Caco-2 (cell line): Measurements from ENCODE around the gene IQSEC1. TPM values are rescaled to one million over a fixed set of nuclear protein-coding genes. Genes with fewer than 3 reads are reported as not detected.

Experiments
- BruUV-seq: library from RNA; stranded (reverse); fragments of 400-500 nt; replicated peaks from 2 replicates; lab custom pipeline; 2021; lab: Mats Ljungman, UMichigan
- CTCF ChIA-PET: fragments of 300-600 bp; sonication (Branson Sonifier 250); formaldehyde crosslinking; loops from one replicate; lab custom pipeline; 2022; ENCODE audit warnings: antibody characterized with exemption; lab: Charles Lee
- POLR2A ChIA-PET: fragments of 300-600 bp; sonication (Branson Sonifier 250); formaldehyde crosslinking; loops from one replicate; lab custom pipeline; 2022; ENCODE audit warnings: antibody characterized with exemption; lab: Charles Lee
- DNase-seq, 2 experiments: peaks; one replicate each; pipeline versions ENCODE4 v3.0.0 to v3.0.0-alpha.2; 2020 to 2022
- H3K27me3 ChIP-seq: replicated peaks from 2 replicates; pipeline ENCODE4 v1.6.0; 2011; ENCODE audit warnings: low read length; ENCODE audit not compliant: control insufficient read depth, insufficient read depth
- H3K36me3 ChIP-seq: 2 replicates; pipeline ENCODE4 v1.5.1; 2011; ENCODE audit warnings: low read length; ENCODE audit not compliant: control insufficient read depth, insufficient read depth
- H3K4me1 ChIP-seq: fragments of 250-450 bp; sonication (Bioruptor Pico); 2 replicates; pipeline ENCODE4 v1.5.1; 2020; ENCODE audit warnings: mild to moderate bottlenecking
- H3K4me3 ChIP-seq: 2 replicates; pipeline ENCODE4 v1.5.1; 2011; ENCODE audit warnings: low read depth, mild to moderate bottlenecking, control low read depth, low read length
- H3K9me3 ChIP-seq: fragments of 250-450 bp; sonication (Bioruptor Pico); 2 replicates; pipeline ENCODE4 v1.5.1; 2020; ENCODE audit warnings: mild to moderate bottlenecking, moderate library complexity
- H3K27ac Mint-ChIP-seq: one replicate; pipeline ENCODE4 v1.8.0; 2022; ENCODE audit warnings: mixed read lengths; ENCODE audit not compliant: unreplicated experiment
- H3K27me3 Mint-ChIP-seq: one replicate; pipeline ENCODE4 v1.8.0; 2022; ENCODE audit warnings: mixed read lengths; ENCODE audit not compliant: insufficient read depth, unreplicated experiment
- H3K36me3 Mint-ChIP-seq: one replicate; pipeline ENCODE4 v1.8.0; 2022; ENCODE audit warnings: mild to moderate bottlenecking, mixed read lengths; ENCODE audit not compliant: insufficient read depth, unreplicated experiment
- H3K4me1 Mint-ChIP-seq: one replicate; pipeline ENCODE4 v1.8.0; 2022; ENCODE audit warnings: low read depth, mixed read lengths; ENCODE audit not compliant: unreplicated experiment
- H3K4me3 Mint-ChIP-seq: one replicate; pipeline ENCODE4 v1.8.0; 2022; ENCODE audit warnings: mild to moderate bottlenecking, moderate library complexity, mixed read lengths; ENCODE audit not compliant: unreplicated experiment
- H3K9me3 Mint-ChIP-seq: one replicate; pipeline ENCODE4 v1.8.0; 2022; ENCODE audit warnings: mixed read lengths; ENCODE audit not compliant: unreplicated experiment
- intact Hi-C: fragments of 100-400 bp; cut with micrococcal nuclease; formaldehyde crosslinking; loops from one replicate; pipeline ENCODE4 v1.10.0; 2022; ENCODE audit not compliant: unreplicated experiment
- total RNA-seq: library from RNA; stranded (reverse); gene quantifications from 2 replicates; pipeline ENCODE4 v1.2.3, GENCODE V29; 2022
- TF ChIP-seq, protein P1 (sequence below), 2 experiments: fragments of 200-600 bp in 1 of 2; IDR thresholded peaks; 1 replicate in 1 of 2; 2 replicates in 1 of 2; pipeline versions ENCODE4 v1.5.1 to v1.8.0; 2011 to 2022; ENCODE audit warnings: antibody characterized with exemption in 1 of 2, control low read depth in 1 of 2, inconsistent platforms in 1 of 2, low read depth in 1 of 2, low read length in 1 of 2, mild to moderate bottlenecking in 1 of 2, moderate library complexity in 1 of 2; ENCODE audit not compliant: insufficient read depth in 1 of 2, severe bottlenecking in 1 of 2, unreplicated experiment in 1 of 2

Gene IQSEC1
- total RNA-seq, 1 experiment from 2014 or later = 40.0 TPM

DNA sequence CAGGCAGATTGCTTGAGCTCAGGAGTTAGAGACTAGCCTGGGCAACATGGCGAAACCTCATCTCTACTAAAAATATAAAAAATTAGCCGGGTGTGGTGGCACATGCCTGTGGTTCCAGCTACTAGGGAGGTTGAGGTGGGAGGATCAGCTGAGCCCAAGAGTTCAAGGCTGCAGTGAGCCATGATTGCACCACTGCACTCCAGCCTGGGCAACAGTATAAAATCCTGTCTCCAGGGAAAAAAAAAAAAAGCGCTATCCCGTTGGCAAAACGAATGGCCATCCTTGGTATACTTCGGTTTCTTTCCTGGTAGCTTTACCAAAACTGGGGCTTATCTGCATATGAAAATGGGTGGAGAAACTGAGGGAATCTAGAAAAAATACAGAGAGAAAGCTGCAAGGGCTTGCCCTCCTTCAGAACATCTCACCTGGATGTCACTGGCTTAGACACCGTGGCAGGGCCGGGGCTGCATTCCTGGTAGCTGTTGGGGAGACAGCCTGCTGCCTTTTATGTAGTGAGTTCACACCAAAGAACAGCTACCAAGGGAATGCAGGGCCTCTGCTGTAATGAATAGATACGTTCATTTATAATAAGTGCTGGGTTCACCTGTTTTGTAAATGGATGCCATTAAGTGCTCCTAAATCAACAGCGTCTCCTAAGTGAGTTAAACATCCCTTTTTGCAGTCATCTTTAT is 96.0 kb downstream of the IQSEC1 start:
- TF ChIP-seq, protein P1, sequence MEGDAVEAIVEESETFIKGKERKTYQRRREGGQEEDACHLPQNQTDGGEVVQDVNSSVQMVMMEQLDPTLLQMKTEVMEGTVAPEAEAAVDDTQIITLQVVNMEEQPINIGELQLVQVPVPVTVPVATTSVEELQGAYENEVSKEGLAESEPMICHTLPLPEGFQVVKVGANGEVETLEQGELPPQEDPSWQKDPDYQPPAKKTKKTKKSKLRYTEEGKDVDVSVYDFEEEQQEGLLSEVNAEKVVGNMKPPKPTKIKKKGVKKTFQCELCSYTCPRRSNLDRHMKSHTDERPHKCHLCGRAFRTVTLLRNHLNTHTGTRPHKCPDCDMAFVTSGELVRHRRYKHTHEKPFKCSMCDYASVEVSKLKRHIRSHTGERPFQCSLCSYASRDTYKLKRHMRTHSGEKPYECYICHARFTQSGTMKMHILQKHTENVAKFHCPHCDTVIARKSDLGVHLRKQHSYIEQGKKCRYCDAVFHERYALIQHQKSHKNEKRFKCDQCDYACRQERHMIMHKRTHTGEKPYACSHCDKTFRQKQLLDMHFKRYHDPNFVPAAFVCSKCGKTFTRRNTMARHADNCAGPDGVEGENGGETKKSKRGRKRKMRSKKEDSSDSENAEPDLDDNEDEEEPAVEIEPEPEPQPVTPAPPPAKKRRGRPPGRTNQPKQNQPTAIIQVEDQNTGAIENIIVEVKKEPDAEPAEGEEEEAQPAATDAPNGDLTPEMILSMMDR (IDR thresholded peaks at IDR 0.05; ENCODE audit: insufficient read depth in 1 of 2, low read depth in 1 of 2, low read length in 1 of 2, severe bottlenecking in 1 of 2, unreplicated experiment in 1 of 2) = no peak
- no peak overlapping the region for H3K4me3 Mint-ChIP-seq
- no TSS peak for BruUV-seq
- Histone ChIP-seq H3K9me3 (no peaks in the 10 kb centered on the region), H3K36me3 (no peaks in the 10 kb centered on the region), H3K4me1 (no peaks in the 10 kb centered on the region), H3K4me3 (no peak overlapping the region), H3K27me3 (no peaks in the 10 kb centered on the region)
- no peaks in the 10 kb centered on the region for H3K4me1 Mint-ChIP-seq
- POLR2A ChIA-PET = no interaction called here
- H3K27me3 Mint-ChIP-seq = no peaks in the 10 kb centered on the region
- no peak for DNase-seq
- CTCF ChIA-PET = no interaction called here
- intact Hi-C loops = no loop called here
- H3K27ac Mint-ChIP-seq = no peak overlapping the region
- no peaks in the 10 kb centered on the region for H3K9me3 Mint-ChIP-seq
- H3K36me3 Mint-ChIP-seq = no peaks in the 10 kb centered on the region

DNA sequence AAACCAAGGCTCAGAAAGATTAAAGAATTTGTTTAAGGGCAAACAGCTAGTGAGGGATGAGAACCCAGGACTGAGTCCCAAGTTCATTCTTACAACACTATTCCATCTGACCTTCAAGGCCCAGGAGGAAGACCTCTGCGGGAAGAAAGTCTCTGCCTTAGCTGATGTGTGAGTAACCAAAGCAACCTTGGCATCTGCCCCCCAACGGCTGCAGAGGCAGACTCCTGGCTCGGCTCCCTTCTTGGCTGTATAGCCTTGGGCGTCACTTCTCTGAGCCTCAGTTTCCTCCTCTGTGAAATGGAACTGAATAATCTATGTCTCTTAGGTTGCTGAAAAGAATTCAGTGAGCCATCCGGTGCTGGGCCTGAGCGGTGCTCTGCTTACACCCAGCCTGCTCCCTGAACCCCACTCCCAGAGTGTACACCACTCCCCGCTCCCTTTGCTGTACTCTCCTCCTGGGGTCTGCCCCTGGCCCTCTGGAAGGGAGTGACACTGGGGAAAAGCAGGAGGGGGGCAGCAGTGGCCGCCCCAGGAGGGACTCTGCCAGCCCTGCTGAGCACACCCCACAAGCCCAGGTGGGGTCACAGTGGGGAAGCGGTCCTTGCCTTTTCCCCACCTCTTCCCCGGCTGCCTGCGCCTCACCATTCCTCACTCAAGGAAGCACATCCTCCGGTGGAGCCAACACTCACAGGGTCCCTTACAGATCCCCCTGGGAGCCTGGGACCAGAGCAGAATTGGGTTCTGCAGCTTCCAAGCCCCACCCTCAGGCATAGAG is 97.3 kb downstream of the IQSEC1 start:
- H3K4me1 Mint-ChIP-seq = no peaks in the 10 kb centered on the region
- H3K9me3 ChIP-seq = no peaks in the 10 kb centered on the region
- H3K4me3 Mint-ChIP-seq = no peak overlapping the region
- TF ChIP-seq, protein P1 (IDR thresholded peaks at IDR 0.05; ENCODE audit: insufficient read depth in 1 of 2, low read depth in 1 of 2, low read length in 1 of 2, severe bottlenecking in 1 of 2, unreplicated experiment in 1 of 2) = no peak
- no TSS peak for BruUV-seq
- H3K36me3 Mint-ChIP-seq = no peaks in the 10 kb centered on the region
- H3K9me3 Mint-ChIP-seq = no peaks in the 10 kb centered on the region
- no peak overlapping the region for H3K4me3 ChIP-seq
- H3K27me3 ChIP-seq = no peaks in the 10 kb centered on the region
- POLR2A ChIA-PET = no interaction called here
- no peaks in the 10 kb centered on the region for H3K36me3 ChIP-seq
- intact Hi-C loops = no loop called here
- CTCF ChIA-PET = no interaction called here
- no peaks in the 10 kb centered on the region for H3K27me3 Mint-ChIP-seq
- DNase-seq = no peak
- no peak overlapping the region for H3K27ac Mint-ChIP-seq
- no peaks in the 10 kb centered on the region for H3K4me1 ChIP-seq

DNA sequence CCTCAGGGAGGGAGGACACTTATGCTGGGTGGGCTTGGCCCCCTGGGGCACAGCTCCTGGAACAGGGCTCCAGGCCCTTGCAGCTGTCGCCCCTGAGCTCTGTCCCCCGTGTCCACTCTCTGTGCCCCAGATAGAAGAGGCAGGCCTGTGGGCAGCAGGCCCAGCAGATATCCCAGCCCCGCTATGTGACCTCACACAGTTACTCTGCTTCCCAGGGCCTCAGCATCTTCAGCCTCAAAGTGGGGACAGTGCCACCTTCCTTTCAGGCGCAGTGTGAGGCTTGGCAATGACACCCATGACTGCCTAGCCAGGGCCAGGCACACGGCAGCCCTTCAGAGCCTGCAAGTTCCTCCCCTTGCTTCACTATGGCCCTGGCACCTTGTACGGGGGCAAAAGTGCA is 98.4 kb downstream of the IQSEC1 start:
- TF ChIP-seq, protein P1 (IDR thresholded peaks at IDR 0.05; ENCODE audit: insufficient read depth in 1 of 2, low read depth in 1 of 2, low read length in 1 of 2, severe bottlenecking in 1 of 2, unreplicated experiment in 1 of 2) = no peak
- H3K9me3 Mint-ChIP-seq = no peaks in the 10 kb centered on the region
- BruUV-seq = no TSS peak
- intact Hi-C loops = no loop called here
- H3K4me1 Mint-ChIP-seq = no peaks in the 10 kb centered on the region
- H3K27me3 ChIP-seq = no peaks in the 10 kb centered on the region
- no peaks in the 10 kb centered on the region for H3K36me3 Mint-ChIP-seq
- H3K4me1 ChIP-seq = no peaks in the 10 kb centered on the region
- H3K27me3 Mint-ChIP-seq = no peaks in the 10 kb centered on the region
- DNase-seq = no peak
- POLR2A ChIA-PET = no interaction called here
- no peak overlapping the region for H3K4me3 Mint-ChIP-seq
- H3K4me3 ChIP-seq = no peak overlapping the region
- no peaks in the 10 kb centered on the region for H3K36me3 ChIP-seq
- no peak overlapping the region for H3K27ac Mint-ChIP-seq
- CTCF ChIA-PET = no interaction called here
- no peaks in the 10 kb centered on the region for H3K9me3 ChIP-seq
